Hepatocyte (in vitro differentiated cells): ENCODE results near the gene TTC1.

Experiments used
- EZH2 ChIP-seq: fragments of 200-600 bp; sonication (generic); IDR thresholded peaks from 2 replicates; pipeline ENCODE4 v1.6.1; 2016; ENCODE audit warnings: antibody characterized with exemption, mild to moderate bottlenecking, borderline replicate concordance
- TF ChIP-seq, protein P1 (sequence below): fragments of 200-600 bp; sonication (generic); IDR thresholded peaks from 2 replicates; pipeline ENCODE4 v1.5.1; 2016; ENCODE audit warnings: antibody characterized with exemption, mild to moderate bottlenecking; ENCODE audit not compliant: poor library complexity

DNA sequence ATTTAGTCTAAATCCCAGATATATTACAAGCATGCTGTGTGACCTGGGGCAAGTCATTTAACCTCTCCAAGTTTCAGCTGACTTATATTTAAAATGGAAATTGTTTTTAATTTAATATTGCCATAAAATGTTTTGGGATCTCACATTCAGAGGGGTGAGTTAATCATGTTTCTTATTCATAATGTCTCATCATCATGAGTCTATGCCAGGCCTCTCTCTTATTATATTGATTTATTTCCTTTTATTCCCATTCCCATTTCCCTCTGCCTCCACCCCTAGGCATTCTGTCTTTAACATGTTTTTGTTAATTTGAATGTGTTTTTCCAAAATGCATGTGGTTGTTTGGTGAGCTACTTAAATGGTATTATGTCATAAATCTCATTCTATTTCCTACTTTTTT is 39.0 kb upstream of the TTC1 start:
- TF ChIP-seq, protein P1, sequence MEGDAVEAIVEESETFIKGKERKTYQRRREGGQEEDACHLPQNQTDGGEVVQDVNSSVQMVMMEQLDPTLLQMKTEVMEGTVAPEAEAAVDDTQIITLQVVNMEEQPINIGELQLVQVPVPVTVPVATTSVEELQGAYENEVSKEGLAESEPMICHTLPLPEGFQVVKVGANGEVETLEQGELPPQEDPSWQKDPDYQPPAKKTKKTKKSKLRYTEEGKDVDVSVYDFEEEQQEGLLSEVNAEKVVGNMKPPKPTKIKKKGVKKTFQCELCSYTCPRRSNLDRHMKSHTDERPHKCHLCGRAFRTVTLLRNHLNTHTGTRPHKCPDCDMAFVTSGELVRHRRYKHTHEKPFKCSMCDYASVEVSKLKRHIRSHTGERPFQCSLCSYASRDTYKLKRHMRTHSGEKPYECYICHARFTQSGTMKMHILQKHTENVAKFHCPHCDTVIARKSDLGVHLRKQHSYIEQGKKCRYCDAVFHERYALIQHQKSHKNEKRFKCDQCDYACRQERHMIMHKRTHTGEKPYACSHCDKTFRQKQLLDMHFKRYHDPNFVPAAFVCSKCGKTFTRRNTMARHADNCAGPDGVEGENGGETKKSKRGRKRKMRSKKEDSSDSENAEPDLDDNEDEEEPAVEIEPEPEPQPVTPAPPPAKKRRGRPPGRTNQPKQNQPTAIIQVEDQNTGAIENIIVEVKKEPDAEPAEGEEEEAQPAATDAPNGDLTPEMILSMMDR, result no peak
- no peak for TF ChIP-seq EZH2
